A549 (cell line): Measurements from ENCODE around the gene KRT81. TPM values are rescaled to one million over a fixed set of nuclear protein-coding genes. Genes with fewer than 3 reads are reported as not detected.

Experiments
- ATAC-seq, 2 experiments: fragments of 200-7000 bp in 1 of 2; fragments of >200 bp in 1 of 2; cut with Nextera tagmentation in 1 of 2; cut with Tn5 transposase in 1 of 2; 3 replicates each; pipeline versions ENCODE4 v1.8.0 to v1.9.1; 2018 to 2020; ENCODE audit warnings: mild to moderate bottlenecking in 1 of 2, moderate library complexity in 1 of 2
- CTCF ChIA-PET: fragments of 300-600 bp; sonication (Branson Sonifier 250); formaldehyde crosslinking; extraction: SDS; loops from one replicate; lab custom pipeline; 2021; ENCODE audit warnings: antibody characterized with exemption, inconsistent platforms; lab: Yijun Ruan, JAX
- POLR2A ChIA-PET: fragments of 350-600 bp; formaldehyde crosslinking; extraction: SDS; loops from one replicate; lab custom pipeline; 2021; ENCODE audit warnings: antibody characterized with exemption, inconsistent platforms; lab: Yijun Ruan, JAX
- DNase-seq, 2 experiments: peaks; one replicate each; pipeline versions ENCODE4 v3.0.0 to v3.0.0-alpha.2; 2011 to 2016; ENCODE audit warnings: low read depth in 1 of 2, low spot score in 1 of 2
- FAIRE-seq: peaks from 2 replicates; lab custom pipeline; 2011; peaks lifted over from hg19 to GRCh38; lab: Jason Lieb, UNC
- H3K27ac ChIP-seq, 2 experiments: fragments of >200 bp; sonication (Bioruptor Twin); formaldehyde crosslinking; 3 replicates each; pipeline ENCODE4 v1.5.1; 2016 to 2017
- H3K4me1 ChIP-seq: fragments of >200 bp; sonication (Bioruptor Twin); formaldehyde crosslinking; 3 replicates; pipeline ENCODE4 v1.6.1; 2016
- H3K4me2 ChIP-seq: fragments of >200 bp; sonication (Bioruptor Twin); formaldehyde crosslinking; 3 replicates; pipeline ENCODE4 v1.6.1; 2016
- H3K4me3 ChIP-seq: fragments of >200 bp; sonication (Bioruptor Twin); formaldehyde crosslinking; 3 replicates; pipeline ENCODE4 v1.5.1; 2016
- H3K9me3 ChIP-seq: fragments of >200 bp; sonication (Bioruptor Twin); formaldehyde crosslinking; 3 replicates; pipeline ENCODE4 v1.6.1; 2016
- CEBPB ChIP-seq, 2 experiments: fragments of >200 bp in 1 of 2; sonication (Bioruptor Twin) in 1 of 2; formaldehyde crosslinking in 1 of 2; IDR thresholded peaks; 2 replicates each; pipeline ENCODE4 v1.6.1; 2012 to 2016
- CHD2 ChIP-seq: fragments of 150-350 bp; IDR thresholded peaks from 2 replicates; pipeline ENCODE4 v1.6.1; 2014; ENCODE audit warnings: low read length; ENCODE audit not compliant: partially characterized antibody
- FOSL2 ChIP-seq, 2 experiments: fragments of 450-650 bp in 1 of 2; fragments of >200 bp in 1 of 2; sonication (Bioruptor Twin) in 1 of 2; formaldehyde crosslinking; IDR thresholded peaks; 2 replicates each; pipeline versions ENCODE4 v1.5.0 to v1.6.1; 2016 to 2020; ENCODE audit warnings: mild to moderate bottlenecking in 1 of 2, moderate library complexity in 1 of 2
- GATA3 ChIP-seq: IDR thresholded peaks from 2 replicates; pipeline ENCODE4 v1.6.1; 2012; ENCODE audit warnings: borderline replicate concordance
- HDAC2 ChIP-seq: fragments of 200-600 bp; sonication (generic); IDR thresholded peaks from 2 replicates; pipeline ENCODE4 v1.6.1; 2016
- HEYL ChIP-seq: fragments of 250-450 bp; sonication (Bioruptor Pico); IDR thresholded peaks from 2 replicates; pipeline ENCODE4 v1.8.0; 2021; ENCODE audit warnings: mild to moderate bottlenecking, moderate library complexity
- HOXB13 ChIP-seq: fragments of 250-450 bp; sonication (Bioruptor Pico); IDR thresholded peaks from 2 replicates; pipeline ENCODE4 v1.5.0; 2020; ENCODE audit warnings: low read depth, mild to moderate bottlenecking, moderate library complexity
- HOXB5 ChIP-seq: fragments of 250-450 bp; sonication (Bioruptor Pico); IDR thresholded peaks from 2 replicates; pipeline ENCODE4 v1.5.0; 2020; ENCODE audit warnings: mild to moderate bottlenecking, moderate library complexity
- JUN ChIP-seq, 2 experiments: fragments of >200 bp; sonication (Bioruptor Twin); formaldehyde crosslinking; IDR thresholded peaks; 2 replicates in 1 of 2; 3 replicates in 1 of 2; pipeline ENCODE4 v1.6.1; 2016 to 2017
- JUNB ChIP-seq: fragments of >200 bp; sonication (Bioruptor Twin); formaldehyde crosslinking; IDR thresholded peaks from 2 replicates; pipeline ENCODE4 v1.6.1; 2016
- NFE2L2 ChIP-seq: fragments of 150-350 bp; conservative IDR thresholded peaks from 2 replicates; pipeline ENCODE4 v1.6.1; 2014; ENCODE audit warnings: low read length
- NR3C1 ChIP-seq: fragments of >200 bp; sonication (Bioruptor Twin); formaldehyde crosslinking; IDR thresholded peaks from 3 replicates; pipeline ENCODE4 v1.6.1; 2017
- POLR2AphosphoS2 ChIP-seq: conservative IDR thresholded peaks from 2 replicates; pipeline ENCODE4 v1.6.1; 2012; ENCODE audit warnings: low read length, improper control_type of control experiment, inconsistent platforms
- SMC3 ChIP-seq: fragments of >200 bp; sonication (Bioruptor Twin); formaldehyde crosslinking; IDR thresholded peaks from 3 replicates; pipeline ENCODE4 v1.6.1; 2018; ENCODE audit warnings: inconsistent platforms
- SREBF2 ChIP-seq: fragments of 450-650 bp; IDR thresholded peaks from 2 replicates; pipeline ENCODE4 v1.6.1; 2014; ENCODE audit warnings: mild to moderate bottlenecking, moderate library complexity
- TFCP2L1 ChIP-seq: fragments of 250-450 bp; sonication (Bioruptor Pico); IDR thresholded peaks from 2 replicates; pipeline ENCODE4 v1.5.0; 2021; ENCODE audit warnings: mild to moderate bottlenecking
- TP53 ChIP-seq: fragments of 250-450 bp; sonication (Bioruptor Pico); IDR thresholded peaks from 2 replicates; pipeline ENCODE4 v1.5.0; 2021; ENCODE audit warnings: mild to moderate bottlenecking, moderate library complexity
- ZFP36 ChIP-seq: fragments of 450-650 bp; IDR thresholded peaks from 2 replicates; pipeline ENCODE4 v1.6.1; 2014; ENCODE audit warnings: borderline replicate concordance; ENCODE audit not compliant: partially characterized antibody
- ZNF302 ChIP-seq: fragments of 250-450 bp; sonication (Bioruptor Pico); IDR thresholded peaks from 2 replicates; pipeline ENCODE4 v1.9.0; 2021; ENCODE audit warnings: inconsistent platforms, mild to moderate bottlenecking, moderate library complexity
- ZSCAN20 ChIP-seq: fragments of 250-450 bp; sonication (Bioruptor Pico); IDR thresholded peaks from 2 replicates; pipeline ENCODE4 v1.8.0; 2022; ENCODE audit warnings: mild to moderate bottlenecking, moderate library complexity
- WGBS: methylation state at CpG from one replicate; pipeline ENCODE4 v1.1.6; 2017; ENCODE audit errors: missing lambda C conversion rate; 5-methylcytosine and 5-hydroxymethylcytosine counted together
- polyA plus RNA-seq, 4 experiments: library from polyadenylated mRNA; depleted of rRNA in 3 of 4; stranded (reverse); fragments of >200 nt; fragmentation: RNase III in 1 of 4; extraction: RNeasy Plus Mini Kit Qiagen cat#74134 plus additional on column Dnase treatment in 1 of 4; gene quantifications; 2 replicates in 3 of 4; 3 replicates in 1 of 4; pipeline ENCODE4 v1.2.3, GENCODE V29; 2011 to 2017
- TF ChIP-seq, protein P1 (sequence below): fragments of >200 bp; sonication (Bioruptor Twin); formaldehyde crosslinking; IDR thresholded peaks from 2 replicates; pipeline ENCODE4 v1.6.1; 2016
- TF ChIP-seq, protein P2 (sequence below): fragments of >200 bp; sonication (Bioruptor Twin); formaldehyde crosslinking; IDR thresholded peaks from 3 replicates; pipeline ENCODE4 v1.5.1; 2016
- TF ChIP-seq, protein P3 (sequence below): IDR thresholded peaks from 2 replicates; pipeline ENCODE4 v1.6.1; 2012
- TF ChIP-seq, protein P4 (sequence below): fragments of 150-350 bp; IDR thresholded peaks from 2 replicates; pipeline ENCODE4 v1.6.1; 2014; ENCODE audit warnings: low read depth, mild to moderate bottlenecking, low read length
- TF ChIP-seq, protein P5 (sequence below): IDR thresholded peaks from 2 replicates; pipeline ENCODE4 v1.6.1; 2012
- TF ChIP-seq, protein P6 (sequence below): fragments of >200 bp; sonication (Bioruptor Twin); formaldehyde crosslinking; IDR thresholded peaks from 3 replicates; pipeline ENCODE4 v1.6.1; 2016

KRT81 gene
- polyA plus RNA-seq, 2 of the 4 experiments (the other 2 are of a cell fraction): 1,799 to 3,643 TPM

DNA sequence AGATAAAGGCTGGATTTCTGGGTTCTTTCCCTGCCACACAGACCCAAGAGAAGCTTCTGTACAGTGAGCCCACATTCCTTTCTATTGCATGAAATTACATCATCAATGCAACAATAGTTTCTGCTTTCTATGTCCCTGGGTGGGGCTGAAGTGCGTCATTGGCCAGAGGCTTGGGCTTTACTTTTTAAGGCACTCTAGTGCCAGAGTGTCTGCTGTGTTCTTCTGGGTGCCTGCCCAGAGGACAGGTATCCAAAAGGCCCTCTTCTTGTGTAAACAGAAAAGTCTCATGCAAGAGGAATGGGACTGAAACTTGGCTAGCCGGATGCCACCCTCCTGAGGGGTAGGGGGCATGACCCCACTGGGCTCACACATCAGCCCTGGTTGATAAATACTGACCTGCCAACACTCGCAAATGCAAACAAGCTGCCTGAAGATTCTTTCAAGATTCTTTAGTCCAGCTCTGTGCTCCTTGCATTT, 11.0 kb downstream of the KRT81 start (continued):
- TF ChIP-seq ZFP36 (peak; percentile 50), CEBPB (IDR thresholded peaks at IDR 0.05) (peak; percentile 98 to 100), HOXB13 (CRISPR knock-in tag) (no peak), ZSCAN20 (CRISPR knock-in tag) (peak; percentile 89), NR3C1 (peak; percentile 30; the same call in 1 of the 3 replicates), SMC3 (peak; percentile 28; the same call in 2 of the 3 replicates), GATA3 (peak; percentile 97), FOSL2 (IDR thresholded peaks at IDR 0.05) (peak; percentile 88), FOSL2 (CRISPR knock-in tag; IDR thresholded peaks at IDR 0.05) (peak; percentile 94)
- TF ChIP-seq, protein P1, sequence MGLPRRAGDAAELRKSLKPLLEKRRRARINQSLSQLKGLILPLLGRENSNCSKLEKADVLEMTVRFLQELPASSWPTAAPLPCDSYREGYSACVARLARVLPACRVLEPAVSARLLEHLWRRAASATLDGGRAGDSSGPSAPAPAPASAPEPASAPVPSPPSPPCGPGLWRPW: peak; percentile 88; the same call in 1 of the 2 replicates
- TF ChIP-seq, protein P2, sequence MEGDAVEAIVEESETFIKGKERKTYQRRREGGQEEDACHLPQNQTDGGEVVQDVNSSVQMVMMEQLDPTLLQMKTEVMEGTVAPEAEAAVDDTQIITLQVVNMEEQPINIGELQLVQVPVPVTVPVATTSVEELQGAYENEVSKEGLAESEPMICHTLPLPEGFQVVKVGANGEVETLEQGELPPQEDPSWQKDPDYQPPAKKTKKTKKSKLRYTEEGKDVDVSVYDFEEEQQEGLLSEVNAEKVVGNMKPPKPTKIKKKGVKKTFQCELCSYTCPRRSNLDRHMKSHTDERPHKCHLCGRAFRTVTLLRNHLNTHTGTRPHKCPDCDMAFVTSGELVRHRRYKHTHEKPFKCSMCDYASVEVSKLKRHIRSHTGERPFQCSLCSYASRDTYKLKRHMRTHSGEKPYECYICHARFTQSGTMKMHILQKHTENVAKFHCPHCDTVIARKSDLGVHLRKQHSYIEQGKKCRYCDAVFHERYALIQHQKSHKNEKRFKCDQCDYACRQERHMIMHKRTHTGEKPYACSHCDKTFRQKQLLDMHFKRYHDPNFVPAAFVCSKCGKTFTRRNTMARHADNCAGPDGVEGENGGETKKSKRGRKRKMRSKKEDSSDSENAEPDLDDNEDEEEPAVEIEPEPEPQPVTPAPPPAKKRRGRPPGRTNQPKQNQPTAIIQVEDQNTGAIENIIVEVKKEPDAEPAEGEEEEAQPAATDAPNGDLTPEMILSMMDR: no peak
- TF ChIP-seq, protein P3, sequence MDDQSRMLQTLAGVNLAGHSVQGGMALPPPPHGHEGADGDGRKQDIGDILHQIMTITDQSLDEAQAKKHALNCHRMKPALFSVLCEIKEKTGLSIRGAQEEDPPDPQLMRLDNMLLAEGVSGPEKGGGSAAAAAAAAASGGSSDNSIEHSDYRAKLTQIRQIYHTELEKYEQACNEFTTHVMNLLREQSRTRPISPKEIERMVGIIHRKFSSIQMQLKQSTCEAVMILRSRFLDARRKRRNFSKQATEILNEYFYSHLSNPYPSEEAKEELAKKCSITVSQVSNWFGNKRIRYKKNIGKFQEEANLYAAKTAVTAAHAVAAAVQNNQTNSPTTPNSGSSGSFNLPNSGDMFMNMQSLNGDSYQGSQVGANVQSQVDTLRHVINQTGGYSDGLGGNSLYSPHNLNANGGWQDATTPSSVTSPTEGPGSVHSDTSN: peak; percentile 87

DNA sequence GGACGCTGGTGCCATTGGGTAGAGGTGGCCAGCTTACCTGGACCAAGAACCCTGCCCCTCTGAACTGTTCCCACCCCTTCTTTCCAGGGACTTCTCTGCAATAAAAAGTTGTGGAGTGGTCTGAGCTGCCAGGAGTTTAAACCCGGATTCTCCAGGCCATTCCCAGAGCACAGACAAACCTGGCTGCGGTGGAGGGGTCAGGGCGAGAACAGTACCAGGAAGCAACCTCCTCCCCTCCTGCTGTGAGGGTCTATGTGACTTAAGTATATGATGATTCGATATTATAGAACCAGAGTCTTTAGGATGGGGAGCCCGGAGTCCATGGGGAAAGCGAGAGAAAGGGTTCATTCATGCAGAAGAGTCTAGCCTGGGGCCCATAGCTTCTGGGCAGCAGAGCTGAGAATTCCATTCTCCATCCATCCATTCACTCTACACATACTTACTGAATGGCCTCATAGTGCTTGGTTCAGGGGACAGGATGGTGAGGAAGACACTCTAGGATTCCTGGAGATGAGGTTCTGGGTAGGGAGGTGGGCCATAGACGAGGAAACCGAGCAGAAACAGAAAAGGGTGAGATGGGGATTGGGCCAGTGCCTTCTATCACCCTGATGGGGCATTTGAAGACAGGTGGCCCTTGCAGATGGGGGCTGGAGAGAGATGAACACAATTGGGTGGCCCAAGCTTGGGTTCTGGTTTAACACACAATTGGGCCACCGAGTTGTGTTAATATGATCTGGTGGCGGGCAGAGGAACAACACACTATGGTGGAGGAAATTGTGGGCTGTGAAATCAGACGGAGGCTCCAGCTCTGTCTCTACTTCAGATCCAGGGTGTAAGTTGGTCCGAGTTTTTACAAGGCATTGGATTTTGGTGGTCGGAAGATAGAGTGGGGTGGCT, 11.7 kb downstream of the KRT81 start:
- 13% methylated on average over 14 of the region's 14 CpGs for WGBS
- Histone ChIP-seq H3K27ac (peak overlapping the region; percentile 96 to 100), H3K4me1 (peaks cover 76% of the 10 kb centered on the region), H3K4me3 (no peak overlapping the region), H3K4me2 (peak overlapping the region; percentile 84), H3K9me3 (no peaks in the 10 kb centered on the region)
- peak in 1 of 2 experiments; percentile 39 for DNase-seq
- FAIRE-seq: no peak
- ATAC-seq: peak in 1 of 2 experiments; percentile 17; a peak in 3 of 6 replicates
- CTCF ChIA-PET: interaction anchor here (0.5 to 15.3 kb wide), 48 partner anchors 8 to 1526 kb away, joined by 3 to 387 read pairs (median 8); partner anchors contain the start of genes KRT7 and KRT83
- POLR2A ChIA-PET: interaction anchor here (1.0 to 11.7 kb wide), 18 partner anchors 8 to 726 kb away, joined by 3 to 383 read pairs (median 7); partner anchors contain the start of genes EIF4B, KRT7 and KRT80
- TF ChIP-seq FOSL2 (IDR thresholded peaks at IDR 0.05): no peak
- no peak for TF ChIP-seq FOSL2 (CRISPR knock-in tag; IDR thresholded peaks at IDR 0.05)
- TF ChIP-seq HEYL: peak; percentile 86
- TF ChIP-seq, protein P4, sequence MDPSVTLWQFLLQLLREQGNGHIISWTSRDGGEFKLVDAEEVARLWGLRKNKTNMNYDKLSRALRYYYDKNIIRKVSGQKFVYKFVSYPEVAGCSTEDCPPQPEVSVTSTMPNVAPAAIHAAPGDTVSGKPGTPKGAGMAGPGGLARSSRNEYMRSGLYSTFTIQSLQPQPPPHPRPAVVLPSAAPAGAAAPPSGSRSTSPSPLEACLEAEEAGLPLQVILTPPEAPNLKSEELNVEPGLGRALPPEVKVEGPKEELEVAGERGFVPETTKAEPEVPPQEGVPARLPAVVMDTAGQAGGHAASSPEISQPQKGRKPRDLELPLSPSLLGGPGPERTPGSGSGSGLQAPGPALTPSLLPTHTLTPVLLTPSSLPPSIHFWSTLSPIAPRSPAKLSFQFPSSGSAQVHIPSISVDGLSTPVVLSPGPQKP: no peak
- peak; percentile 96 for TF ChIP-seq HOXB13 (CRISPR knock-in tag)
- TF ChIP-seq, protein P3: no peak
- TF ChIP-seq TP53 (CRISPR knock-in tag): no peak; the same call in 1 of the 2 replicates
- peak; percentile 88 for TF ChIP-seq ZNF302 (CRISPR knock-in tag)
- TF ChIP-seq TFCP2L1 (CRISPR knock-in tag): peak; percentile 74; the same call in 1 of the 2 replicates
- TF ChIP-seq POLR2AphosphoS2: no peak
- no peak; the same call in 2 of the 3 replicates for TF ChIP-seq SMC3
- TF ChIP-seq JUN (IDR thresholded peaks at IDR 0.05): no peak
- no peak for TF ChIP-seq NFE2L2
- peak; percentile 93 for TF ChIP-seq HOXB5
- TF ChIP-seq, protein P5, sequence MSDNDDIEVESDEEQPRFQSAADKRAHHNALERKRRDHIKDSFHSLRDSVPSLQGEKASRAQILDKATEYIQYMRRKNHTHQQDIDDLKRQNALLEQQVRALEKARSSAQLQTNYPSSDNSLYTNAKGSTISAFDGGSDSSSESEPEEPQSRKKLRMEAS: no peak
- no peak for TF ChIP-seq HDAC2
- no peak for TF ChIP-seq SREBF2
- TF ChIP-seq JUNB: no peak
- TF ChIP-seq CHD2: no peak
- TF ChIP-seq, protein P2: no peak
- TF ChIP-seq ZSCAN20 (CRISPR knock-in tag): peak; percentile 5
- TF ChIP-seq, protein P6, sequence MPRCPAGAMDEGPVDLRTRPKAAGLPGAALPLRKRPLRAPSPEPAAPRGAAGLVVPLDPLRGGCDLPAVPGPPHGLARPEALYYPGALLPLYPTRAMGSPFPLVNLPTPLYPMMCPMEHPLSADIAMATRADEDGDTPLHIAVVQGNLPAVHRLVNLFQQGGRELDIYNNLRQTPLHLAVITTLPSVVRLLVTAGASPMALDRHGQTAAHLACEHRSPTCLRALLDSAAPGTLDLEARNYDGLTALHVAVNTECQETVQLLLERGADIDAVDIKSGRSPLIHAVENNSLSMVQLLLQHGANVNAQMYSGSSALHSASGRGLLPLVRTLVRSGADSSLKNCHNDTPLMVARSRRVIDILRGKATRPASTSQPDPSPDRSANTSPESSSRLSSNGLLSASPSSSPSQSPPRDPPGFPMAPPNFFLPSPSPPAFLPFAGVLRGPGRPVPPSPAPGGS: no peak
